ENCODE measurements around the gene RAP1GAP2.

DNA sequence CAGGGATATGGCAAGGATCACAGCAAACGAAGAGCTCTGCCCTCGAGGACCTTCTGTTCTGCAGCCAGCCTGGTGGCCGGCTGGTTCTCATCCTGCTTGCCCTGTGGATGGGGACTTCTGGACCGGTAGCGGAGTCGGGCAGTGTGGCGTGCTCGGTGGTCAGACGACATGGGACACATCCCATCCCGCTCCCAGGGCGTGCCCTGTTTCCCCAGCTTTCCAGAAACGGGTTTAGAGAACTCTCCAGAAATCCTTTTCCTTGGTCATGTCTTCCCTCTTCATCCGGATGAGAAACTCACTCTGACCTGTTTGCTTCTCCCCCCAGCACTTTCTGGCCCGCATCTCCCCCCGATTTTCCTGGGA, 151.3 kb downstream of the RAP1GAP2 start:
- TF ChIP-seq EZH2 (IDR thresholded peaks at IDR 0.05; ENCODE audit: borderline replicate concordance, low read depth, low read length, severe bottlenecking), result no peak
- TF ChIP-seq, protein P1, sequence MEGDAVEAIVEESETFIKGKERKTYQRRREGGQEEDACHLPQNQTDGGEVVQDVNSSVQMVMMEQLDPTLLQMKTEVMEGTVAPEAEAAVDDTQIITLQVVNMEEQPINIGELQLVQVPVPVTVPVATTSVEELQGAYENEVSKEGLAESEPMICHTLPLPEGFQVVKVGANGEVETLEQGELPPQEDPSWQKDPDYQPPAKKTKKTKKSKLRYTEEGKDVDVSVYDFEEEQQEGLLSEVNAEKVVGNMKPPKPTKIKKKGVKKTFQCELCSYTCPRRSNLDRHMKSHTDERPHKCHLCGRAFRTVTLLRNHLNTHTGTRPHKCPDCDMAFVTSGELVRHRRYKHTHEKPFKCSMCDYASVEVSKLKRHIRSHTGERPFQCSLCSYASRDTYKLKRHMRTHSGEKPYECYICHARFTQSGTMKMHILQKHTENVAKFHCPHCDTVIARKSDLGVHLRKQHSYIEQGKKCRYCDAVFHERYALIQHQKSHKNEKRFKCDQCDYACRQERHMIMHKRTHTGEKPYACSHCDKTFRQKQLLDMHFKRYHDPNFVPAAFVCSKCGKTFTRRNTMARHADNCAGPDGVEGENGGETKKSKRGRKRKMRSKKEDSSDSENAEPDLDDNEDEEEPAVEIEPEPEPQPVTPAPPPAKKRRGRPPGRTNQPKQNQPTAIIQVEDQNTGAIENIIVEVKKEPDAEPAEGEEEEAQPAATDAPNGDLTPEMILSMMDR (IDR thresholded peaks at IDR 0.05; ENCODE audit: borderline replicate concordance, extremely low read depth, low read length, poor library complexity, severe bottlenecking), result no peak

All from DND-41 (cell line).